Fibroblast of pulmonary artery (primary cell): ENCODE results near the gene FOSL2.

Source experiments
- DNase-seq: peaks from one replicate; pipeline ENCODE4 v3.0.0-alpha.2; 2010; ENCODE audit warnings: low read depth
- H3K4me3 ChIP-seq: replicated peaks from 2 replicates; pipeline ENCODE4 v1.5.1; 2011; ENCODE audit warnings: low read depth, mild to moderate bottlenecking, control low read depth, low read length, moderate library complexity
- CTCF ChIP-seq: IDR thresholded peaks from 2 replicates; pipeline ENCODE4 v1.5.1; 2011; ENCODE audit warnings: mild to moderate bottlenecking, control low read depth, low read length, inconsistent platforms; ENCODE audit errors: missing control alignments

FOSL2 gene

GRCh38 chr2:28430788-28431418, 38.2 kb downstream of the FOSL2 start:
- TF ChIP-seq CTCF, result no peak
- H3K4me3 ChIP-seq, result no peak overlapping the region

GRCh38 chr2:28431741-28432140, 39.1 kb downstream of the FOSL2 start:
- no peak for TF ChIP-seq CTCF
- no peak overlapping the region for H3K4me3 ChIP-seq
- DNase-seq, result no peak

More at GRCh38 chr2:28430788-28431418, 38.2 kb downstream of the FOSL2 start:
- no peak for DNase-seq

- no peak for TF ChIP-seq CTCF
- DNase-seq, result no peak
- no peak overlapping the region for H3K4me3 ChIP-seq
Observed at GRCh38 chr2:28432362-28432761, 39.7 kb downstream of the FOSL2 start.

- no peak overlapping the region for H3K4me3 ChIP-seq
- TF ChIP-seq CTCF, result no peak
- DNase-seq, result no peak
Observed at GRCh38 chr2:28433215-28433614, 40.6 kb downstream of the FOSL2 start.

GRCh38 chr2:28433935-28434599, 41.4 kb downstream of the FOSL2 start:
- no peak for DNase-seq
- H3K4me3 ChIP-seq, result no peak overlapping the region
- TF ChIP-seq CTCF, result no peak

- DNase-seq, result no peak
- H3K4me3 ChIP-seq, result no peak overlapping the region
- TF ChIP-seq CTCF, result no peak
Observed at GRCh38 chr2:28434600-28434989, 41.9 kb downstream of the FOSL2 start.

- no peak for DNase-seq
- no peak for TF ChIP-seq CTCF
- H3K4me3 ChIP-seq, result no peak overlapping the region
Observed at GRCh38 chr2:28435241-28435640, 42.6 kb downstream of the FOSL2 start.
